ENCODE data around the gene PLK1.

DNA sequence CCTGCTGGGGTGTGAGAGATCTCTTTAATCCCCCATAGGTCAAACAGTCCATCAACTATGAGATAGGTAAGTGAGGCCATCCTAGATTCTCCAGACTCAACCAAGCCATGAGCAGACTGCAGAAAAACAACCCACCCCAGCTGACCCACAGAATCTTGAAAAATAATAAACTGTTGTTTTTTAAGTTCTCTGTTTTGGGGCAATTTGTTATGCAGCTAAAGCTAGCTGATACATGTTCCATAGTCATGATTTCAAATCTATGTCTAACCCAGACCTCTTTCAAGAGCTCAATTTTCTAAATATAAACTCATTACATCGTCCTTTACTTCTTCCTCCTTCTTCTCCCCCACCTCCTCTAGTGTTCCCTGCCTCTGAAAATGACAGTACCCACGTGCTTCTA, 24.3 kb downstream of the PLK1 start:
- TF ChIP-seq, protein P1, sequence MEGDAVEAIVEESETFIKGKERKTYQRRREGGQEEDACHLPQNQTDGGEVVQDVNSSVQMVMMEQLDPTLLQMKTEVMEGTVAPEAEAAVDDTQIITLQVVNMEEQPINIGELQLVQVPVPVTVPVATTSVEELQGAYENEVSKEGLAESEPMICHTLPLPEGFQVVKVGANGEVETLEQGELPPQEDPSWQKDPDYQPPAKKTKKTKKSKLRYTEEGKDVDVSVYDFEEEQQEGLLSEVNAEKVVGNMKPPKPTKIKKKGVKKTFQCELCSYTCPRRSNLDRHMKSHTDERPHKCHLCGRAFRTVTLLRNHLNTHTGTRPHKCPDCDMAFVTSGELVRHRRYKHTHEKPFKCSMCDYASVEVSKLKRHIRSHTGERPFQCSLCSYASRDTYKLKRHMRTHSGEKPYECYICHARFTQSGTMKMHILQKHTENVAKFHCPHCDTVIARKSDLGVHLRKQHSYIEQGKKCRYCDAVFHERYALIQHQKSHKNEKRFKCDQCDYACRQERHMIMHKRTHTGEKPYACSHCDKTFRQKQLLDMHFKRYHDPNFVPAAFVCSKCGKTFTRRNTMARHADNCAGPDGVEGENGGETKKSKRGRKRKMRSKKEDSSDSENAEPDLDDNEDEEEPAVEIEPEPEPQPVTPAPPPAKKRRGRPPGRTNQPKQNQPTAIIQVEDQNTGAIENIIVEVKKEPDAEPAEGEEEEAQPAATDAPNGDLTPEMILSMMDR (CRISPR knock-in tag; IDR thresholded peaks at IDR 0.05), result no peak
- TF ChIP-seq MXI1 (IDR thresholded peaks at IDR 0.05; ENCODE audit: borderline replicate concordance, low read depth, low read length) (no peak), CREM (IDR thresholded peaks at IDR 0.05) (no peak), CREM (CRISPR knock-in tag; IDR thresholded peaks at IDR 0.05) (no peak), EZH2 (conservative IDR thresholded peaks at IDR 0.05; ENCODE audit: low read depth, low read length) (no peak), NKX3-1 (CRISPR knock-in tag; IDR thresholded peaks at IDR 0.05) (no peak), ZNF292 (CRISPR knock-in tag; IDR thresholded peaks at IDR 0.05; ENCODE audit: borderline replicate concordance, low read depth) (no peak), ZNF772 (CRISPR knock-in tag; IDR thresholded peaks at IDR 0.05) (no peak), JUN (CRISPR knock-in tag; IDR thresholded peaks at IDR 0.05) (no peak), NFE2L2 (IDR thresholded peaks at IDR 0.05; ENCODE audit: low read length) (no peak), HNRNPUL1 (IDR thresholded peaks at IDR 0.05; ENCODE audit: low read depth, low read length) (no peak), SUZ12 (IDR thresholded peaks at IDR 0.05; ENCODE audit: low read depth, low read length) (no peak)

Measured in HepG2 (cell line).